Activated T-helper 1 cell treated with Interleukin-2 at 50 U/mL for 16 hours (primary cell): Measurements from ENCODE around the gene TACC2.
"Not testable (repeated sequence)": the region's sequence is repeated elsewhere in the genome, so short reads cannot be mapped to it uniquely, and the experiment has no call there.

Source experiments
- DNase-seq: peaks from one replicate; pipeline ENCODE4 v3.0.0-alpha.2; 2020; ENCODE audit warnings: low read depth

Gene TACC2

DNA sequence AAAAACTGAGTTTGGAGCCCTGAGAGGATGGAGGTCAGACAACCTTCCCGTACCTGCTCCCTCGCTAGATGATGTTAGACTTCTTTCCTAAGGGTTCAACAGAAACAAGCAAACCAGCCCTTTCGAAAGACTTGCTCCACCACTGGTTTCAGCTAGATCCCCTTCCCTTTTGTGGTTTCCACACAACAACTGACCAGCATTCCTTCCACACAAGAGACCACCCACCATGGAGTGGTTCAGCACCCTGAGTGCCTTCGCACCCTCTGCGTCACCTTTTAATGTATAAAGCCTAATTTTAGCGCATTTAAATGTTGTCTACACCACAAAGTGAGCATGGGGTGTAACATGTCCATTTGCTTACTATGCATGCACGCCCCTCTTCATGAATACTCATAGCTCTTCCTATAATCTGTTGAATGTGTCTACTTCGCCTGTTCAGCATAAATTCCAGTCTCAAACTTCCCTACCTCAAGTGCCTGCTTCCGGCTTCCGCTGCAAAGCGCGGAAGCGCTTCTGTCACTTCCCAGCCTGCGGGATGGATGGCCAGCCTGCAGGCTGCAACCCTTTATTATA is 69.0 kb downstream of the TACC2 start:
- DNase-seq, result no peak

DNA sequence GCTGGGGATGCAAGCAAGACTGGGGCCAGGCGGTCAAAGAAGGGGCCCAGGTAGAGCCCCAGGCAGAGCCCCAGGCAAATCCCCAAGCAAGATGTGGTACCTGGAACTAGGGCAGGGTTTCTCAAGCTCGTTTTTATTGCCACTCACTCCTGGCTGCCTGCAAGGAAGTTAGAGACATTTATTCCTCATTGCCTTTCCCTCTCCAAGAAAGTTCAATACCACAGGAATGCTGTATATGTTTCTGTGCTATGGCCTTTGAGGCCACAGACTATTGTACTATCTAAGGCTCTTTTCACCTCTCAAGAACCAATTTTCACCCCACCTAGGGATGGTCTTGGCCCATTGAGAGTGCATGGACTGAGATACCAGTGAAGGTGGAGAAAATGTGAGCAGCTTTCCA is 71.3 kb downstream of the TACC2 start:
- DNase-seq, result no peak

DNA sequence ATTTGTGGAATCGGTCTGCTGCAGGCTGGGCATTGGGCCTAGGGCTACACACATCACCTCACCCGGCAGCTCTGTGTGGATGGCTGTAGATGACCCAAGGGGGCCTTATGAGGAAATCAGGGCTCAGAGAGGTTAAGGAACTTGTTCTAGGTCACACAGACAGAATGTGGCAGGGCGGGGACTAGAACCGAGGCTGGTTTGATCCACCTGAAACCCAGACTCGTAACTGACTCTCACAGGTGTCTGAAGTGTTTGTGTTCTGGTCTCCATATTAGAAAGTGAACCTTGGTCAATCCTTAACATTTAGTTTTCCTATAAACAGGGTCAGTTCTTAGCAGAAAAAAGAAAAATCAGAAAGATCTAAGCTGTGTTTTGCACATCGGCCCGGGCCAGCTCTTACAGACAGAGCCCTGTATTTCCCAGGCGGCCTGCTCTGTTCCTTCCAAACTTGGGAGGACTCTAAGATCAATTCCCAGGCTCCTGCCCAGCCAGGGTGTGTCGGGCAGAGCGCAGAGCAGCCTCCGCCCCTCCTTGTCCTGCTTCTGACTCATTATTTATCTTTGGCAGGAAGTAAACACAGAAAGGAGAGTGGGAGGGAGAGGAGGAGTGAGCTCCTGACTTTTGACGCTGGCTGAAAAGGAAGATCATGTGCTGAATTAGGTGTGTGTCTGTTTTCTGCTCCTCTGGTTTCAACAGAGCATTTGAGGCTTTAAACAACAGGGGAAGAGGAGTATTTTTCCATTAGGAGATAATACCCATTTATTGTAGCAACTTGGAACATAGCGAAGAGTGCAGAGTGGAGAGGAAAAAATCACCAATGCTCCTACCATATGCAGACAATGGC is 74.1 kb downstream of the TACC2 start:
- no peak for DNase-seq

DNA sequence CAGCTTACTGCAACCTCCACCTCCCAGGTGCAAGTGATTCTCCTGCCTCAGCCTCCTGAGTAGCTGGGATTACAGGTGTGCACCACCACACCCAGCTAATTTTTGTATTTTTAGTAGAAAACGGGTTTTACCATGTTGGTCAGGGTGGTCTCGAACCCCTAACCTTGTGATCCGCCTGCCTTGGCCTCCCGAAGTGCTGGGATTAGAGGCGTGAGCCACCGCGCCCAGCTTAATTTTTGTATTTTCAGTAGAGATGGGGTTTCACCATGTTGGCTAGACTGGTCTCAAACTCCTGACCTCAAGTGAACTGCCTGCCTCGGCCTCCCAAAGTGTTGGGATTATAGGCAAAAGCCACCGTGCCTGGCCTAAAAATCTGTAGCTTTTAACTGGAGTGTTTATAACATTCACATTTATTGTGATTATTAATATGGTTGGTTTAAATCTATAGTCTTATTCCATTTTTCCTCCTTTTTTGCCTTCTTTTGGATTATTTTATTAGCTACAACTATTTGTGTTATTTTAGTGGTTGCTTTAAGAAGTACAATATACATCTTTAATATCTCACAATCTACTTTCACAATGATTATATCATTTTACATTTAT is 77.5 kb downstream of the TACC2 start:
- DNase-seq, result not testable (repeated sequence)

DNA sequence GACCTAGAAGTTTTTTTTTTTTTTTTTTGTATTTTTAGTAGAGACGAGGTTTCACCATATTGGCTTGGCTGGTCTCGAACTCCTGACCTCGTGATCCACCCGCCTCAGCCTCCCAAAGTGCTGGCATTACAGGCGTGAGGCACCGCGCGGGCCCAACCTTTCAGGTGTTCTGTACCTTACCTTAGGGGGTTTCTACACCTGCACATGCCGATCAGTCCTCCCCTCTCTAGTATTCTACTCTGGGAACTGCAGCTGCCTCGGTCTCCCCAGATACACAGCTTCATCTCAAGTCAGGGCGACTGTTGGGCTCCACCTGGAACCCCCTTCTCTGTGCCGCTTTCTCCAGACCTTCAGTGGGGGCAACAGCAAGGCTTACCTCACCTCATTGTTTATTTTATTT is 79.9 kb downstream of the TACC2 start:
- no peak for DNase-seq

DNA sequence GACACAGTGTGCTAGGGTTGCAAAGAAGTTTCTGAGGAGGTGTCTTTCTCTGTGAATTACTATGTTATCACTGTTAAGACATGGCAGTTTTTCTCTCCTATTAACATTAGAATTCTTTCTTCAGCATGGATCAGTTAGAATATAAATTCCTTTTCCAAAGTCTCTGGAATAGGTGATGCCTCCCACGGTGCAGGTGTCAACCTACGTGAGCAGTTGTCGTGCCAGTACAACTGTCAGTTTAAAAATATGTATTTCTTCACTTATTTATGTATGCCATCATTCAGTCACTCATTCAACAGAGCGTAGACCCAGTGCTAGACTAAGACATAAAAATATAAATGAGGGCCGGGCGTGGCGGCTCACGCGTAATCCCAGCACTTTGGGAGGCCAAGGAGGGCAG is 83.5 kb downstream of the TACC2 start:
- DNase-seq, result no peak

DNA sequence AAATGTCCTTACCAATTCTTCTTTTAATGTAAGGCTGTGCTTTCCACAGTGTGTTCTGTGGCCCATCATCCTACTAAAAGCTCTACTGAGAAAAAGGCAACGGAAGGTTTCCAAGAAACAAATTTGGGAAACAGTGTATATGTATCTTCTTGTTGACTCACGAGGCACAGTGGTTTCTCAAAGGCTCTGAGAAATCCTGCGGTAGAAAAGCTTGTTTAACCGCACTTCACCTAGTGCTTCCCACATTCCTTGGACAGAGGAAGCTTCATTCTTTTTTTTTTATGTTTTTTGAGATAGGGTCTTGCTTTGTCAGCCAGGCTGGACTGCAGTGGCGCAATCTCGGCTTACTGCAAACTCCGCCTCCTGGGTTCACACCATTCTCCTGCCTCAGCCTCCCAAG is 84.5 kb downstream of the TACC2 start:
- DNase-seq, result no peak

DNA sequence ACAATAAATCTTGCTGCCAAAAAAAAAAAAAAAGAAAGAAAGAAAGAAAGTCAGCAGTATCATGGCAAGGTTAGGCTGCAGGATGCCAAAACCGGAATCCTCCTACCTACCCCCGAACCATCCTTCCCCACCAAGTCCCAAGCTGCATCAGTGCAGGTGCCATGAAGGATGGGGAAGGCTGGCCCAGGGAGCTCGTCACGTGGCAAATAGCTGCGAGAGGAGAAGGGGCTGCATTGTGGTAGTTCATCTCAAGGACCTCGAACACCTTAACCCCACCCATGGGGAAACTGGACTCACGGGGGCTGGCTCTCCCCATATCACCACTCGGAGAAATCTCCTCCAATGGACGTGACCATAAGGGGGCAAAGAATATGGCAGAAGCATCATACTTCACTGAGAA is 86.2 kb downstream of the TACC2 start:
- DNase-seq, result no peak

DNA sequence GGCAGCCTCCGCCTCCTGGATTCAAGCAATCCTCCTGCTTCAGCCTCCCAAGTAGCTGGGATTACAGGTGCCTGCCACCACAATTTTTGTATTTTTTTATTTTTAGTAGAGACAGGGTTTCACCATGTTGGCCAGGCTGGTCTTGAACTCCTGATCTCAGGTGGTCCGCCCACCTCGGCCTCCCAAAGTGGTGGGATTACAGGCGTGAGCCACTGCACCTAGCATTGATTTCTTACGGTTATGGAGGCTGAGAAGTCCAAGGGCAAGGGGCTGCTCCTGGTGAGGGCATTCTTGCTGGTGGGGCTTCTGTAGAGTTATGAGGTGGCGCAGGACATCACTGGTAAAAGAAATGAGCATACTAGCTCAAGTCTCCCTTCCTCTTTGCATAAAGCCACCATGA is 86.9 kb downstream of the TACC2 start:
- DNase-seq, result not testable (repeated sequence)

DNA sequence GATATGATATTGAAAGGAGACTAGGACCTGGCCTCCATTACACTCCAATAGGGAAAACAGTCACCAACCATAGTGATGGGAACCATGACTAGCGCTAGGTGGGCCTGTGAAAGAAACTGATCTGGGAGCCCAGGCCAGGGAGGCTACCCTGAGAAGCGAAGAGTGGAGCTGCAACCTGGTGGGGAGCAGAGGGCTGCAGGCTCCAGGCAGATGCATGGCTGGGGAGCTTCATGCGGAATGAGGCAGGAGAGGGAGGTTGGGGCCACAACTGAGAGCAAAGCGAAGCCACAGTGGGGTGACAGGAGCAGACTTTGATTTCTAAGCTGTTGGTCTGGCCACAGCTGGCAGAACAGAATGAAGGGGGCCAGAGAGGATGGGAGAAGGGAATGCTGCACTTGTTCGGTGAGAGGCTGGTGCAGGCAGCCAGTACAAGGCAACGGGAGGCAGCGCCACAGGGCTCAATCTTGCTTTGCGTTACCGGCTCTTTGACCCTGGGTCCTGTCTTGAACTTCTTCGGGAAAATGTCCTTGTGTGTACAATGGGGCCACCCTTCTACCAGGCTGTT is 88.4 kb downstream of the TACC2 start:
- no peak for DNase-seq

DNA sequence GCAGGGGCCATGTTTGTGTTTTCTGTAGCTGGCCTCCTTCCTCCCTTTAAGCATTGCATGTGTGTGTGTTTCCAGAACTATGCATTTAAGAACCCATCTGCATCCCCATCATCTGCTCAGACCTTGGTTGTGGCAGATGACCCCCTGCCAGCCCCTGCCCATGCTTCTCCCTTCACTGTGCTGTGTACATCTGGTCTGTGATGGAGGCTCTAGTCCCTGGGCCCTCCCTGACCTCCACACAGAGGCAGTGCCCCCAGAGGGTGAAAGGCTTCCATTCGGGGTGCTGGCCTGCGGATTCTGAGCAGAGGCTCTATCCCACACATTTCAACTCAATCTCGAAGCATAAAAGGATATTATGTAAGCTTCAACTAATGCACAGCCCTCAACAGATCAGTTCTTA is 89.4 kb downstream of the TACC2 start:
- no peak for DNase-seq

DNA sequence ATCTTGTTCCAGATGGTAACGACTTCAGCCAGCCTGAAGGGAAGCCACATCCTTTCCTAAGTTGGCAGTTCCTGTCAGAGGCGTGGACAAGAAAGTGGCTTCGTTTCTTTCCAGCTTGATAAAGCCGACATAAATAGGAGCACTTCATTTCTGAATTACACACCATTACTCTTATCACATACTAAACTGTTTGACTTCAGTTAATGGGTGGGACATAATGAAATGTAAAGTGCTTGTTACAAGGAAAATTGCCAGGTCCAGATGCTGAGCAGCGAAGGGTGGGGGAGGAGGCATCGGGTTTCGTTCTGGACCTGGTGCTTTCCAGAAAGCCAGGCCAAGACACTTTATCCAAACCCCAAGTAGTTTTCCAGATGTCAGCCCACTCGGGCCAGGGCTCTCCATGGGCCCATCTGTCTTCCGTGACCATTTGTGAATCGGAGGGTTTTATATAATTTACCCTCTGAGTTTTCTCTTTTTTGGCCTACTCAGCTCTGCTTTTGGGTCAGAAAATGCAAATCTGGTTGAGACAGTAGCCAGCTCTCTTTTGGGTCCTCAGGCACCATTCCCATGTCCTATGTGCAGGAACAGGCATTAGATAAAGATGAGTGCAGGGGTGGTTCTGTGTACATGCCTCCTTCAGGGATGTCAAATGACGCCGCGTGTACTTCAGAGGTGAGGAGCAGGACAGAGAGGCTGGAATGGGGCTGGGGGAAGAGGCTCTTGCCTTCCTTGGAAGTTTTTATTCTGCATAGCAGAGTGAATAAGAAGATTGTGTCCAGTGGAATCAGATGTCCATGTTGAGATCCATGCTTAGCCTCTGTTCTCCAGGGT is 90.2 kb downstream of the TACC2 start:
- no peak for DNase-seq

DNA sequence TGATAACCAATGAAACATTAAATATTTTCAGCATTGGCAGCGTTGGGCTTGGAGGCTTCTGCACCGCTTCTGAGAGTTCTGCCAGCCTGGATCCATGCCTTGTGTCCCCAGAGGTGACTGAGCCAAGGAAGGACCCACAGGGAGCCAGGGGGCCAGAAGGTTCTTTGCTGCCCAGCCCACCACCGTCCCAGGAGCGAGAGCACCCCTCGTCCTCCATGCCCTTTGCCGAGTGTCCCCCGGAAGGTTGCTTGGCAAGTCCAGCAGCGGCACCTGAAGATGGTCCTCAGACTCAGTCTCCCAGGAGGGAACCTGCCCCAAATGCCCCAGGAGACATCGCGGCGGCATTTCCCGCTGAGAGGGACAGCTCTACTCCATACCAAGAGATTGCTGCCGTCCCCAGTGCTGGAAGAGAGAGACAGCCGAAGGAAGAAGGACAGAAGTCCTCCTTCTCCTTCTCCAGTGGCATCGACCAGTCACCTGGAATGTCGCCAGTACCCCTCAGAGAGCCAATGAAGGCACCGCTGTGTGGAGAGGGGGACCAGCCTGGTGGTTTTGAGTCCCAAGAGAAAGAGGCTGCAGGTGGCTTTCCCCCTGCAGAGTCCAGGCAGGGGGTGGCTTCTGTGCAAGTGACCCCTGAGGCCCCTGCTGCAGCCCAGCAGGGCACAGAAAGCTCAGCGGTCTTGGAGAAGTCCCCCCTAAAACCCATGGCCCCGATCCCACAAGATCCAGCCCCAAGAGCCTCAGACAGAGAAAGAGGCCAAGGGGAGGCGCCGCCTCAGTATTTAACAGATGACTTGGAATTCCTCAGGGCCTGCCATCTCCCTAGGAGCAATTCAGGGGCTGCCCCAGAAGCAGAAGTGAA is 93.9 kb downstream of the TACC2 start:
- no peak for DNase-seq

DNA sequence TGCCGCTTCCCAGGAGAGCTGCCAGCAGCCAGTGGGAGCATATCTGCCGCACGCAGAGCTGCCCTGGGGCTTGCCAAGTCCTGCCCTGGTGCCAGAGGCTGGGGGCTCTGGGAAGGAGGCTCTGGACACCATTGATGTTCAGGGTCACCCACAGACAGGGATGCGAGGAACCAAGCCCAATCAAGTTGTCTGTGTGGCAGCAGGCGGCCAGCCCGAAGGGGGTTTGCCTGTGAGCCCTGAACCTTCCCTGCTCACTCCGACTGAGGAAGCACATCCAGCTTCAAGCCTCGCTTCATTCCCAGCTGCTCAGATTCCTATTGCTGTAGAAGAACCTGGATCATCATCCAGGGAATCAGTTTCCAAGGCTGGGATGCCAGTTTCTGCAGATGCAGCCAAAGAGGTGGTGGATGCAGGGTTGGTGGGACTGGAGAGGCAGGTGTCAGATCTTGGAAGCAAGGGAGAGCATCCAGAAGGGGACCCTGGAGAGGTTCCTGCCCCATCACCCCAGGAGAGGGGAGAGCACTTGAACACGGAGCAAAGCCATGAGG is 94.6 kb downstream of the TACC2 start:
- no peak for DNase-seq

DNA sequence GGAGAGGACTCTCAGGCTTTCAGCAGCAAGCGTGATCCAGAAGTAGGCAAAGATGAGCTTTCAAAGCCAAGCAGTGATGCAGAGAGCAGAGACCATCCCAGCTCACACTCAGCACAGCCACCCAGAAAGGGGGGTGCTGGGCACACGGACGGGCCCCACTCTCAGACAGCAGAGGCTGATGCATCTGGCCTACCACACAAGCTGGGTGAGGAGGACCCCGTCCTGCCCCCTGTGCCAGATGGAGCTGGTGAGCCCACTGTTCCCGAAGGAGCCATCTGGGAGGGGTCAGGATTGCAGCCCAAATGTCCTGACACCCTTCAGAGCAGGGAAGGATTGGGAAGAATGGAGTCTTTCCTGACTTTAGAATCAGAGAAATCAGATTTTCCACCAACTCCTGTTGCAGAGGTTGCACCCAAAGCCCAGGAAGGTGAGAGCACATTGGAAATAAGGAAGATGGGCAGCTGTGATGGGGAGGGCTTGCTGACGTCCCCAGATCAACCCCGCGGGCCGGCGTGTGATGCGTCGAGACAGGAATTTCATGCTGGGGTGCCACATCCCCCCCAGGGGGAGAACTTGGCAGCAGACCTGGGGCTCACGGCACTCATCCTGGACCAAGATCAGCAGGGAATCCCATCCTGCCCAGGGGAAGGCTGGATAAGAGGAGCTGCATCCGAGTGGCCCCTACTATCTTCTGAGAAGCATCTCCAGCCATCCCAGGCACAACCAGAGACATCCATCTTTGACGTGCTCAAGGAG is 95.5 kb downstream of the TACC2 start:
- DNase-seq, result no peak

DNA sequence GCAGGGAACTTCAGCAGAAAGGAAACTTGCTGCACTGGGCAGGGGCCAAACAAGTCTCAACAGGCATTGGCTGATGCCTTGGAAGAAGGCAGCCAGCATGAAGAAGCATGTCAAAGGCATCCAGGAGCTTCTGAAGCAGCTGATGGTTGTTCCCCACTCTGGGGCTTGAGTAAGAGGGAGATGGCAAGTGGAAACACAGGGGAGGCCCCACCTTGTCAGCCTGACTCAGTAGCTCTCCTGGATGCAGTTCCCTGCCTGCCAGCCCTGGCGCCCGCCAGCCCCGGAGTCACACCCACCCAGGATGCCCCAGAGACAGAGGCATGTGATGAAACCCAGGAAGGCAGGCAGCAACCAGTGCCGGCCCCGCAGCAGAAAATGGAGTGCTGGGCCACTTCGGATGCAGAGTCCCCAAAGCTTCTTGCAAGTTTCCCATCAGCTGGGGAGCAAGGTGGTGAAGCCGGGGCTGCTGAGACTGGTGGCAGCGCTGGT is 96.5 kb downstream of the TACC2 start:
- DNase-seq, result no peak

DNA sequence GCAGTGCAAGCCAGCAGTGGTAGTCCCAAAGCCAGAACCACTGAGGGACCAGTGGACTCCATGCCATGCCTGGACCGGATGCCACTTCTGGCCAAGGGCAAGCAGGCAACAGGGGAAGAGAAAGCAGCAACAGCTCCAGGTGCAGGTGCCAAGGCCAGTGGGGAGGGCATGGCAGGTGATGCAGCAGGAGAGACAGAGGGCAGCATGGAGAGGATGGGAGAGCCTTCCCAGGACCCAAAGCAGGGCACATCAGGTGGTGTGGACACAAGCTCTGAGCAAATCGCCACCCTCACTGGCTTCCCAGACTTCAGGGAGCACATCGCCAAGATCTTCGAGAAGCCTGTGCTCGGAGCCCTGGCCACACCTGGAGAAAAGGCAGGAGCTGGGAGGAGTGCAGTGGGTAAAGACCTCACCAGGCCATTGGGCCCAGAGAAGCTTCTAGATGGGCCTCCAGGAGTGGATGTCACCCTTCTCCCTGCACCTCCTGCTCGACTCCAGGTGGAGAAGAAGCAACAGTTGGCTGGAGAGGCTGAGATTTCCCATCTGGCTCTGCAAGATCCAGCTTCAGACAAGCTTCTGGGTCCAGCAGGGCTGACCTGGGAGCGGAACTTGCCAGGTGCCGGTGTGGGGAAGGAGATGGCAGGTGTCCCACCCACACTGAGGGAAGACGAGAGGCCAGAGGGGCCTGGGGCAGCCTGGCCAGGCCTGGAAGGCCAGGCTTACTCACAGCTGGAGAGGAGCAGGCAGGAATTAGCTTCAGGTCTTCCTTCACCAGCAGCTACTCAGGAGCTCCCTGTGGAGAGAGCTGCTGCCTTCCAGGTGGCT is 97.7 kb downstream of the TACC2 start:
- DNase-seq, result no peak

DNA sequence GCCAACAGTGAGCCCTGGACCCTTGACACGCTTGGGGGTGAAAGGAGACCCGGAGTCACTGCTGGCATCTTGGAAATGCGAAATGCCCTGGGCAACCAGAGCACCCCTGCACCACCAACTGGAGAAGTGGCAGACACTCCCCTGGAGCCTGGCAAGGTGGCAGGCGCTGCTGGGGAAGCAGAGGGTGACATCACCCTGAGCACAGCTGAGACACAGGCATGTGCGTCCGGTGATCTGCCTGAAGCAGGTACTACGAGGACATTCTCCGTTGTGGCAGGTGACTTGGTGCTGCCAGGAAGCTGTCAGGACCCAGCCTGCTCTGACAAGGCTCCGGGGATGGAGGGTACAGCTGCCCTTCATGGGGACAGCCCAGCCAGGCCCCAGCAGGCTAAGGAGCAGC is 98.5 kb downstream of the TACC2 start:
- DNase-seq, result no peak
